ENCODE measurements around the gene C22orf31. TPM values are rescaled to one million over a fixed set of nuclear protein-coding genes. Genes with fewer than 3 reads are reported as not detected.

C22orf31 gene
- total RNA-seq, 1 experiment from 2014 or later: not detected

DNA sequence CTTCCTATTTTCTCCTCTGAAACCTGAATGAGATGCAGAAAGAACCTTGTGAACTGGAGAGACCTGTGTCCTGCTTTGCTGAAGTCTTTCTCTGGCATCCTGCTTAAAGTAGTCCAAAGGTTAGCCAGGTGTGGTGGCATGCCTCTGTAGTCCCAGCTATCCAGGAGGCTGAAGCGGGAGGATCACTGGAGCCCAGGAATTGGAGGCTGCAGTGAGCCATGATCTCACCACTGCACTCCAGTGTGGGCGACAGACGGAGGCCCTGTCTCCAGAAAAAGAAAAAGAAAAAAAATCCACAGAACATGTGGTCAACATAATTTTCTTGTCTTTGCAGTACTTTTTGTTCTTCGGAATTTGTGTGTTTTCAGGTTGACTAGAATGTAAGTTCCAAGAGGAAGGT lies 8.9 kb upstream of the C22orf31 start:
- intact Hi-C loops (cut with micrococcal nuclease): loop anchor here (10.0 kb wide), 1 partner anchor 84 kb away; no protein-coding TSS in a partner anchor
- CTCF ChIA-PET: no interaction called here
- H3K4me1 ChIP-seq (ENCODE audit: insufficient read depth, low read length): peaks cover 10% of the 10 kb centered on the region; the same call in 1 of the 2 replicates

DNA sequence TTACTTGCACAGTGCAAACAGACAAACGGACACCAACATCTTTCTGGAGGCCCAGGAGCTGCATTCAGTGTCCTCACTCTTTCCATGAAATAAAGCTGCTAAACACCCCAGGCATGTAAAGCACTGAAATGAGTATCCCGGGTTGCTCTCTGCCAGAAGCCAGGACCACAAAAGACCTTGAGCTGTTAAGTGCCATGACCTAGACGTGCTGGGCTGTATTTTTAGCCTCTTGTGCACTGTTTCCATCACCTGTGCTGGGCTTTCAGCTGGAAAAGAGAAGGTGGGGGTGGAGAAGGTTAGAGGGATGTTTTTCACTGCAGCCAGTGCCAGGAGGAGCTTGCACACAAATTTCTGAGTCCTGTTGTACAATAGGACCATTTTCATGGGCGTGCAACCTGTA lies 7.8 kb upstream of the C22orf31 start:
- no peaks in the 10 kb centered on the region for H3K36me3 ChIP-seq (ENCODE audit: low read depth, low read length)
- no peak overlapping the region for H3K27ac ChIP-seq (ENCODE audit: low read length)
- ChIA-PET CTCF (no interaction called here), POLR2A (ENCODE audit: unreplicated experiment) (no interaction called here)
- no peak for TF ChIP-seq EZH2 (IDR thresholded peaks at IDR 0.05; ENCODE audit: low read length, unreplicated experiment)
- no peaks in the 10 kb centered on the region for H3K9me3 ChIP-seq (ENCODE audit: low read length)
- no peak overlapping the region for H3K4me3 ChIP-seq (ENCODE audit: low read length)
- H4K20me1 ChIP-seq (ENCODE audit: low read length): no peaks in the 10 kb centered on the region
- H3K4me1 ChIP-seq (ENCODE audit: insufficient read depth, low read length): peaks cover 10% of the 10 kb centered on the region; the same call in 1 of the 2 replicates
- no peaks in the 10 kb centered on the region for H3K27me3 ChIP-seq (ENCODE audit: low read length)
- no peaks in the 10 kb centered on the region for H3K79me2 ChIP-seq (ENCODE audit: low read length)
- H2AFZ ChIP-seq (ENCODE audit: low read length): no peak overlapping the region
- H3K4me2 ChIP-seq (ENCODE audit: low read length): no peak overlapping the region
- intact Hi-C loops (cut with micrococcal nuclease): no loop called here
- H3K9ac ChIP-seq (ENCODE audit: low read length): no peak overlapping the region
- no peak for DNase-seq
- no peaks in the 10 kb centered on the region for H3K9me2 ChIP-seq (replicated peaks; ENCODE audit: low read length)
- ATAC-seq: no peak
- BruUV-seq (replicated peaks): no TSS peak
- no peaks in the 10 kb centered on the region for H3F3A ChIP-seq (ENCODE audit: low read length, unreplicated experiment)

More for the DNA sequence above, 8.9 kb upstream of the C22orf31 start:
- Histone ChIP-seq H3K36me3 (ENCODE audit: low read depth, low read length) (no peaks in the 10 kb centered on the region), H3K27ac (ENCODE audit: low read length) (no peak overlapping the region), H3K9me2 (replicated peaks; ENCODE audit: low read length) (no peaks in the 10 kb centered on the region), H3K4me2 (ENCODE audit: low read length) (no peak overlapping the region), H3K9me3 (ENCODE audit: low read length) (no peaks in the 10 kb centered on the region), H3K27me3 (ENCODE audit: low read length) (no peaks in the 10 kb centered on the region), H3K4me3 (ENCODE audit: low read length) (no peak overlapping the region), H2AFZ (ENCODE audit: low read length) (0 out of 2 replicates have a peak overlapping the region, but pooled peaks have one; percentile 71), H3F3A (ENCODE audit: low read length, unreplicated experiment) (no peaks in the 10 kb centered on the region), H3K79me2 (ENCODE audit: low read length) (no peaks in the 10 kb centered on the region), H4K20me1 (ENCODE audit: low read length) (no peaks in the 10 kb centered on the region), H3K9ac (ENCODE audit: low read length) (no peak overlapping the region)
- ATAC-seq (no peak), DNase-seq (no peak)
- TF ChIP-seq, protein P1, sequence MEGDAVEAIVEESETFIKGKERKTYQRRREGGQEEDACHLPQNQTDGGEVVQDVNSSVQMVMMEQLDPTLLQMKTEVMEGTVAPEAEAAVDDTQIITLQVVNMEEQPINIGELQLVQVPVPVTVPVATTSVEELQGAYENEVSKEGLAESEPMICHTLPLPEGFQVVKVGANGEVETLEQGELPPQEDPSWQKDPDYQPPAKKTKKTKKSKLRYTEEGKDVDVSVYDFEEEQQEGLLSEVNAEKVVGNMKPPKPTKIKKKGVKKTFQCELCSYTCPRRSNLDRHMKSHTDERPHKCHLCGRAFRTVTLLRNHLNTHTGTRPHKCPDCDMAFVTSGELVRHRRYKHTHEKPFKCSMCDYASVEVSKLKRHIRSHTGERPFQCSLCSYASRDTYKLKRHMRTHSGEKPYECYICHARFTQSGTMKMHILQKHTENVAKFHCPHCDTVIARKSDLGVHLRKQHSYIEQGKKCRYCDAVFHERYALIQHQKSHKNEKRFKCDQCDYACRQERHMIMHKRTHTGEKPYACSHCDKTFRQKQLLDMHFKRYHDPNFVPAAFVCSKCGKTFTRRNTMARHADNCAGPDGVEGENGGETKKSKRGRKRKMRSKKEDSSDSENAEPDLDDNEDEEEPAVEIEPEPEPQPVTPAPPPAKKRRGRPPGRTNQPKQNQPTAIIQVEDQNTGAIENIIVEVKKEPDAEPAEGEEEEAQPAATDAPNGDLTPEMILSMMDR (conservative IDR thresholded peaks at IDR 0.05; ENCODE audit: low read depth, low read length): no peak
- TF ChIP-seq EZH2phosphoT487 (IDR thresholded peaks at IDR 0.05; ENCODE audit: borderline replicate concordance, low read length): no peak
- no peak for TF ChIP-seq EZH2 (IDR thresholded peaks at IDR 0.05; ENCODE audit: low read length, unreplicated experiment)
- POLR2A ChIA-PET (ENCODE audit: unreplicated experiment): no interaction called here
- no TSS peak for BruUV-seq (replicated peaks)

DNA sequence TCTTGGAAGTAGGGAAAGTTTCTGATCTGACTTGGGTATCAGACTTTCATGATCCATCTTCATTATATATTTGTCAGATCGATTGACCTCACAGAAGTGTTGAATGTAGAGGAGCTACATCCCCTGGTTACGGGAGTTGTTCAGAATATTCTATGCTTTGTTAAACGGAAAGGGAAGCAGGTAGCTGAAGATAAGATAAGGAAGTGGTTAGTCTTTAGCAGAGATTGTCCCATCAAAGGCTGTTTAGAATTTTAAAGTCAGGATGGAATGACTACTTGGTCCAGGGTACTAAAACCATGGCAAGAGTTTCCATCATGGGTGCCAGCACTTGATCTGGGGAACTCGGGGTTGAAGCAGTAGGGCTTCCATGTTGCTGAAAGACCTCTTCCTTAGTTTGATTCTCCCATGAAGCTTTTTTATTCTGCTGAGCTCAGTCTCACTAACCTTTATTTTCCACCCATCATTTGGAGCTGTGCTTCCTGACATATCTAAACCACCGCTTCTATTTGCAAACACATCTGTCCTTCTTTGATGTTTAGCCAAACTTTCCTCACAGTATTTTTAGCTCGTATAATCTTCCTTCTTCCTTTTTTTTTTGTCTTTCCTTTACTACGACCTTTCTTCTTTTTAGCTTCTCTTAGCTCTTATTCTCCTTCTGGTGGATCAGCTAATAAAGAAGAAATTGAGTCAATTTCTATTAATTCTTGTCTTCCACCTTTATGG lies 4.0 kb upstream of the C22orf31 start:
- H3K27ac ChIP-seq (ENCODE audit: low read length): no peak overlapping the region
- DNase-seq (no peak), ATAC-seq (no peak)
- no peaks in the 10 kb centered on the region for H3K9me3 ChIP-seq (ENCODE audit: low read length)
- intact Hi-C loops (cut with micrococcal nuclease): no loop called here
- H3K27me3 ChIP-seq (ENCODE audit: low read length): no peaks in the 10 kb centered on the region
- ChIA-PET CTCF (no interaction called here), POLR2A (ENCODE audit: unreplicated experiment) (no interaction called here)
- H3K36me3 ChIP-seq (ENCODE audit: low read depth, low read length): no peaks in the 10 kb centered on the region
- H3K79me2 ChIP-seq (ENCODE audit: low read length): no peaks in the 10 kb centered on the region
- no peak overlapping the region for H2AFZ ChIP-seq (ENCODE audit: low read length)
- TF ChIP-seq, protein P1 (conservative IDR thresholded peaks at IDR 0.05; ENCODE audit: low read depth, low read length): no peak
- TF ChIP-seq EZH2 (IDR thresholded peaks at IDR 0.05; ENCODE audit: low read length, unreplicated experiment) (no peak), EZH2phosphoT487 (IDR thresholded peaks at IDR 0.05; ENCODE audit: borderline replicate concordance, low read length) (no peak)
- H3K4me3 ChIP-seq (ENCODE audit: low read length): no peak overlapping the region
- H3F3A ChIP-seq (ENCODE audit: low read length, unreplicated experiment): no peaks in the 10 kb centered on the region
- H3K9ac ChIP-seq (ENCODE audit: low read length): no peak overlapping the region
- H3K4me1 ChIP-seq (ENCODE audit: insufficient read depth, low read length): no peaks in the 10 kb centered on the region
- no peaks in the 10 kb centered on the region for H4K20me1 ChIP-seq (ENCODE audit: low read length)
- no TSS peak for BruUV-seq (replicated peaks)
- no peak overlapping the region for H3K4me2 ChIP-seq (ENCODE audit: low read length)
- no peaks in the 10 kb centered on the region for H3K9me2 ChIP-seq (replicated peaks; ENCODE audit: low read length)
